ENCODE results near the gene BMI1. TPM values are rescaled to one million over a fixed set of nuclear protein-coding genes. Genes with fewer than 3 reads are reported as not detected.

BMI1 gene
- total RNA-seq, 1 experiment from 2014 or later: 121 TPM

DNA sequence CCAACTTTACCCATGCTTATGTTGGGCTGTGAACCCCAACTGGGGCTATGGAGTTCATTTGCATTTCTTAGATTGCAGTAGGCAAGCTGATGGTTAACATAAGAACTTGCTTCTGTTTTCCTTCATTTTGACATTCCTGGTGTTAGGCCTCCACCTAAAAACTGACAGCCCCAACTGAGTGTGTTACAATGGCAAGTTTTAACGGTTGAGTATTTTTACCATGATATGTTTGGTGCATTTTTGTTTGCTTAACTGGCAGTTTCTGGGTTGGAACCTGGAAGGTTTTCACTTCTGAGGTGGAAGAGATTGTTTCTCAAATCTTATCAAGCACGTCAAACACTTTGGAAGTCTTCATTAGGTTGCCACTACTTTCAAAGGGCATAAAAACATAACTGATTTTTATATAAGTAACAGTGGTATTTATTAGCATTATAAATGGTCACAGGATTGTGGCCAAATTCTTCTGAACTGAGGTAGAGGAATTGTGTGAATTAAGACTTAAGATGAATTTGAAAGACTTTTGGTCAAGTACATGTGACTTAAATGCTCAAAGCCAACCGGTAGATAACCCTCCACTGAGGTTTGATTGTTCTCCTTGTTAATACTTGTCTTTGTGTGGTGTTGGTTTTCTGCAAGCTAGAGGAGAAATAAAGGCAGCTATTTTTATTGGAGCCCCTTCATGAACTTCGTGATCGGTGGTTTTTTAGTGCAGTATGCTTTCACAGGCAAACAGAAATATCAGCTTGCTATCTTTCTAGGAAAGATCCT is 2.8 kb downstream of the BMI1 start:
- no TSS peak for BruUV-seq (replicated peaks)
- Mint-ChIP-seq H3K9me3 (ENCODE audit: unreplicated experiment) (no peaks in the 10 kb centered on the region), H3K4me1 (ENCODE audit: low read depth, unreplicated experiment) (peaks cover 21% of the 10 kb centered on the region)

DNA sequence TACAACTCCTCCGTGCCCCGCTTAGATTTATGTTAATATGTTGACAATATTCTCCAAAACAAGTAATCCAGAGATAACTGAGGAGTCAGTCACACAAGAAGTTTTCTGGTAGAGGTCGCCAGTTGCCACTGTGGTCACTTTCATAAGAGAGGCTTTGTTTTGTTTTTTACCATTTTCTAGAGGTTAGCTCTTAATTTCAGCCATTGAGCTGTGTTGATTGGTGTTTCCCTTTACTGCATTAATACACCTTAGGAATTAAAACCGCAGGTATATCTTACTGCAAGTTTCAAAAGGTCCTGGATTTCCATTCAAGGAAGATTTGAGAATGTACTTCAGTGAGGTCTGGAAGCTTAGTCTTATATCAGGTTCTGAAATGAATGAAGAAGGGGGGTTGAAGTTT is 3.5 kb downstream of the BMI1 start:
- CTCF ChIA-PET: interaction anchor here (0.7 kb wide), 1 partner anchor 661 kb away, joined by 3 read pairs; no protein-coding TSS in a partner anchor
- no peak for TF ChIP-seq CTCF (IDR thresholded peaks at IDR 0.05; ENCODE audit: insufficient read depth in 1 of 2, low read depth in 1 of 2, low read length in 1 of 2, severe bottlenecking in 1 of 2, unreplicated experiment in 1 of 2)
- Mint-ChIP-seq H3K27ac (ENCODE audit: unreplicated experiment) (no peak overlapping the region), H3K4me1 (ENCODE audit: low read depth, unreplicated experiment) (peaks cover 21% of the 10 kb centered on the region), H3K4me3 (ENCODE audit: unreplicated experiment) (peak overlapping the region; percentile 71), H3K36me3 (ENCODE audit: insufficient read depth, unreplicated experiment) (peaks cover 53% of the 10 kb centered on the region), H3K9me3 (ENCODE audit: unreplicated experiment) (no peaks in the 10 kb centered on the region), H3K27me3 (ENCODE audit: insufficient read depth, unreplicated experiment) (peaks cover 2% of the 10 kb centered on the region)
- H3K9me3 ChIP-seq: no peaks in the 10 kb centered on the region
- H3K27me3 ChIP-seq (replicated peaks; ENCODE audit: control insufficient read depth, insufficient read depth, low read length): no peaks in the 10 kb centered on the region
- POLR2A ChIA-PET: interaction anchor here (0.9 to 1.2 kb wide), 2 partner anchors 8 to 16 kb away, joined by 3 to 5 read pairs; partner anchors contain the start of gene COMMD3
- H3K36me3 ChIP-seq (ENCODE audit: control insufficient read depth, insufficient read depth, low read length): peaks cover 2% of the 10 kb centered on the region; the same call in 1 of the 2 replicates
- H3K4me3 ChIP-seq (ENCODE audit: low read depth, low read length): peak overlapping the region; percentile 62
- intact Hi-C loops (cut with micrococcal nuclease; ENCODE audit: unreplicated experiment): loop anchor here (5.0 to 10.0 kb wide), 3 partner anchors 240 to 792 kb away; partner anchors contain the start of gene MLLT10
- peaks cover 41% of the 10 kb centered on the region for H3K4me1 ChIP-seq
- DNase-seq: no peak
- no TSS peak for BruUV-seq (replicated peaks)

More for the DNA sequence above, 2.8 kb downstream of the BMI1 start:
- peak overlapping the region; percentile 71 for H3K4me3 Mint-ChIP-seq (ENCODE audit: unreplicated experiment)
- H3K9me3 ChIP-seq: no peaks in the 10 kb centered on the region
- peaks cover 48% of the 10 kb centered on the region for H3K36me3 Mint-ChIP-seq (ENCODE audit: insufficient read depth, unreplicated experiment)
- no peaks in the 10 kb centered on the region for H3K36me3 ChIP-seq (ENCODE audit: control insufficient read depth, insufficient read depth, low read length)
- no peaks in the 10 kb centered on the region for H3K27me3 ChIP-seq (replicated peaks; ENCODE audit: control insufficient read depth, insufficient read depth, low read length)
- no peak for DNase-seq
- POLR2A ChIA-PET: interaction anchor here (0.9 to 1.2 kb wide), 2 partner anchors 7 to 17 kb away, joined by 3 to 5 read pairs; partner anchors contain the start of gene COMMD3
- CTCF ChIA-PET: no interaction called here
- intact Hi-C loops (cut with micrococcal nuclease; ENCODE audit: unreplicated experiment): loop anchor here (2.0 to 10.0 kb wide), 4 partner anchors 113 to 791 kb away; partner anchors contain the start of gene MLLT10
- no peak overlapping the region for H3K4me3 ChIP-seq (ENCODE audit: low read depth, low read length)
- peaks cover 2% of the 10 kb centered on the region for H3K27me3 Mint-ChIP-seq (ENCODE audit: insufficient read depth, unreplicated experiment)
- peaks cover 41% of the 10 kb centered on the region for H3K4me1 ChIP-seq
- no peak overlapping the region for H3K27ac Mint-ChIP-seq (ENCODE audit: unreplicated experiment)
- no peak for TF ChIP-seq CTCF (IDR thresholded peaks at IDR 0.05; ENCODE audit: insufficient read depth in 1 of 2, low read depth in 1 of 2, low read length in 1 of 2, severe bottlenecking in 1 of 2, unreplicated experiment in 1 of 2)

- peaks cover 2% of the 10 kb centered on the region for H3K27me3 Mint-ChIP-seq (ENCODE audit: insufficient read depth, unreplicated experiment)
- POLR2A ChIA-PET: interaction anchor here (1.2 kb wide), 1 partner anchor 8 kb away, joined by 3 read pairs; the partner anchor contains the start of gene COMMD3
Measured at GRCh38 chr10:22324893-22325271, 4.0 kb downstream of the BMI1 start.

More at GRCh38 chr10:22324893-22325271, 4.0 kb downstream of the BMI1 start:
- H3K4me3 ChIP-seq (ENCODE audit: low read depth, low read length): peak overlapping the region; percentile 62
- H3K27ac Mint-ChIP-seq (ENCODE audit: unreplicated experiment): peak overlapping the region; percentile 57
- BruUV-seq (replicated peaks): TSS peak; percentile 38
- CTCF ChIA-PET: interaction anchor here (0.7 kb wide), 1 partner anchor 660 kb away, joined by 3 read pairs; no protein-coding TSS in a partner anchor
- intact Hi-C loops (cut with micrococcal nuclease; ENCODE audit: unreplicated experiment): loop anchor here (5.0 to 10.0 kb wide), 3 partner anchors 240 to 793 kb away; partner anchors contain the start of gene MLLT10
- peaks cover 39% of the 10 kb centered on the region for H3K4me1 ChIP-seq
- H3K4me3 Mint-ChIP-seq (ENCODE audit: unreplicated experiment): peak overlapping the region; percentile 71
- no peaks in the 10 kb centered on the region for H3K9me3 Mint-ChIP-seq (ENCODE audit: unreplicated experiment)
- H3K9me3 ChIP-seq: no peaks in the 10 kb centered on the region
- peaks cover 2% of the 10 kb centered on the region; the same call in 1 of the 2 replicates for H3K36me3 ChIP-seq (ENCODE audit: control insufficient read depth, insufficient read depth, low read length)
- H3K27me3 ChIP-seq (replicated peaks; ENCODE audit: control insufficient read depth, insufficient read depth, low read length): no peaks in the 10 kb centered on the region
- no peak for DNase-seq
- H3K4me1 Mint-ChIP-seq (ENCODE audit: low read depth, unreplicated experiment): peaks cover 21% of the 10 kb centered on the region
- no peak for TF ChIP-seq CTCF (IDR thresholded peaks at IDR 0.05; ENCODE audit: insufficient read depth in 1 of 2, low read depth in 1 of 2, low read length in 1 of 2, severe bottlenecking in 1 of 2, unreplicated experiment in 1 of 2)
- peaks cover 57% of the 10 kb centered on the region for H3K36me3 Mint-ChIP-seq (ENCODE audit: insufficient read depth, unreplicated experiment)

Measured in Caco-2 (cell line).